GM20431 (cell line): ENCODE results near the gene SH3PXD2A.

Source experiments
- in situ Hi-C: fragments of 300-500 bp; cut with MseI, MboI; formaldehyde crosslinking; loops from one replicate; pipeline ENCODE4 v1.15.0; 2020; ENCODE audit warnings: low sequenced_read_pairs; ENCODE audit not compliant: unreplicated experiment

SH3PXD2A gene

GRCh38 chr10:103838070-103838395 lies 17.3 kb downstream of the SH3PXD2A start:
- in situ Hi-C loops = no loop called here

GRCh38 chr10:103837370-103838069 lies 17.9 kb downstream of the SH3PXD2A start:
- in situ Hi-C loops = no loop called here

- in situ Hi-C loops = no loop called here
Measured at GRCh38 chr10:103836861-103837260, 18.5 kb downstream of the SH3PXD2A start.

GRCh38 chr10:103836273-103836672 lies 19.1 kb downstream of the SH3PXD2A start:
- in situ Hi-C loops = no loop called here

- in situ Hi-C loops = no loop called here
Measured at GRCh38 chr10:103835096-103836050, 20.0 kb downstream of the SH3PXD2A start.

GRCh38 chr10:103834436-103835095 lies 20.8 kb downstream of the SH3PXD2A start:
- in situ Hi-C loops = no loop called here

- in situ Hi-C loops = no loop called here
Measured at GRCh38 chr10:103833731-103834365, 21.5 kb downstream of the SH3PXD2A start.

- in situ Hi-C loops = no loop called here
Measured at GRCh38 chr10:103832806-103833205, 22.6 kb downstream of the SH3PXD2A start.

GRCh38 chr10:103829838-103830465 lies 25.4 kb downstream of the SH3PXD2A start:
- in situ Hi-C loops = no loop called here

GRCh38 chr10:103829278-103829677 lies 26.1 kb downstream of the SH3PXD2A start:
- in situ Hi-C loops = no loop called here

- in situ Hi-C loops = no loop called here
Measured at GRCh38 chr10:103828587-103829197, 26.7 kb downstream of the SH3PXD2A start.

- in situ Hi-C loops = no loop called here
Measured at GRCh38 chr10:103828107-103828506, 27.3 kb downstream of the SH3PXD2A start.

GRCh38 chr10:103826885-103827284 lies 28.5 kb downstream of the SH3PXD2A start:
- in situ Hi-C loops = no loop called here

- in situ Hi-C loops = no loop called here
Measured at GRCh38 chr10:103824281-103824680, 31.1 kb downstream of the SH3PXD2A start.

- in situ Hi-C loops = no loop called here
Measured at GRCh38 chr10:103823706-103824272, 31.6 kb downstream of the SH3PXD2A start.

- in situ Hi-C loops = no loop called here
Measured at GRCh38 chr10:103822800-103823199, 32.6 kb downstream of the SH3PXD2A start.

GRCh38 chr10:103822107-103822716 lies 33.2 kb downstream of the SH3PXD2A start:
- in situ Hi-C loops = no loop called here

GRCh38 chr10:103820101-103821062 lies 35.0 kb downstream of the SH3PXD2A start:
- in situ Hi-C loops = no loop called here
